HCT116 (cell line): ENCODE data around the gene NANOS1.

Experiments used
- POLR2A ChIP-seq: IDR thresholded peaks from 2 replicates; pipeline ENCODE4 v1.7.0; 2011; ENCODE audit warnings: borderline replicate concordance; ENCODE audit not compliant: insufficient read depth, insufficient read length; ENCODE audit errors: extremely low read depth
- TF ChIP-seq, protein P1 (sequence below): IDR thresholded peaks from 2 replicates; pipeline ENCODE4 v1.6.1; 2012; ENCODE audit warnings: low read depth

DNA sequence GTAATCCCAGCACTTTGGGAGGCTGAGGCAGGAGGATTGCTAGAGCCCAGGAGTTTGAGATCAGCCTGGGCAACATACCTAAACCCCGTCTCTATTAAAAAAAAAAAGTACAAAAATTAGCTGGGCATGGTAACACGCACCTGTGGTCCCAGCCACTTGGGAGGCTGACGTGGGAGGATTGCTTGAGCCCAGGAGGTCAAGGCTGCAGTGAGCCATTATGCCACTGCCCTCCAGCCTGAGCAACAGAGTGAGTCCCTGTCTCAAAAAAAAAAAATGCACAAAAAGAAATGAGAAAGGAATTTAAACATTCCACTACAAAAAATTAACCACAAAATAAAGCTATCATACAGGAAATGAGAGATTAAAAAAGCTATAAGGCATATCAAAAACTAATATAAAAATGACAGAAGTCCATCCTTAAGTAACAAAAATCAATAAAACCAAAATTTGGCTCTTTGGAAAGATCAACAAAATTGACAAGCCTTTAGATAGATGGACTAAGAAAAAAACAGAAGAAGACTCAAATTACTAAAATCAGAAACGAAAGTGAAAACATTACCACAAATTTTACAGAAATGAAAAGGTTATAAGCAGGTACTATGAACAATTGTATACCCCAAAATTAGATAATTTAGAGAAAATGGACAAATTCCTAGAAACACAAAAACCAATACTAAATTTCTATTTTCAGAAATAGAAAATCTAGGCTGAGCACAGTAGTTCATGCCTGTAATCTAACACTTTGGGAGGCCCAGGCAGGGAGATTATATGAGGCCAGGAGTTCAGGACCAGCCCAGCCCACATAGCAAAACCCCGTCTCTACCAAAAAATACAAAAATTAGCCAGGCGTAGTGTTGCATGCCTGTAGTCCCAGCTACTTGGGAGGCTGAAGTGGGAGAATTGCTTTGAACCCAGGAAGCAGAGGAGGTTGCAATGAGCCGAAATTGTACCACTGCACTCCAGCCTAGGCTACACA lies 42.4 kb upstream of the NANOS1 start:
- TF ChIP-seq, protein P1, sequence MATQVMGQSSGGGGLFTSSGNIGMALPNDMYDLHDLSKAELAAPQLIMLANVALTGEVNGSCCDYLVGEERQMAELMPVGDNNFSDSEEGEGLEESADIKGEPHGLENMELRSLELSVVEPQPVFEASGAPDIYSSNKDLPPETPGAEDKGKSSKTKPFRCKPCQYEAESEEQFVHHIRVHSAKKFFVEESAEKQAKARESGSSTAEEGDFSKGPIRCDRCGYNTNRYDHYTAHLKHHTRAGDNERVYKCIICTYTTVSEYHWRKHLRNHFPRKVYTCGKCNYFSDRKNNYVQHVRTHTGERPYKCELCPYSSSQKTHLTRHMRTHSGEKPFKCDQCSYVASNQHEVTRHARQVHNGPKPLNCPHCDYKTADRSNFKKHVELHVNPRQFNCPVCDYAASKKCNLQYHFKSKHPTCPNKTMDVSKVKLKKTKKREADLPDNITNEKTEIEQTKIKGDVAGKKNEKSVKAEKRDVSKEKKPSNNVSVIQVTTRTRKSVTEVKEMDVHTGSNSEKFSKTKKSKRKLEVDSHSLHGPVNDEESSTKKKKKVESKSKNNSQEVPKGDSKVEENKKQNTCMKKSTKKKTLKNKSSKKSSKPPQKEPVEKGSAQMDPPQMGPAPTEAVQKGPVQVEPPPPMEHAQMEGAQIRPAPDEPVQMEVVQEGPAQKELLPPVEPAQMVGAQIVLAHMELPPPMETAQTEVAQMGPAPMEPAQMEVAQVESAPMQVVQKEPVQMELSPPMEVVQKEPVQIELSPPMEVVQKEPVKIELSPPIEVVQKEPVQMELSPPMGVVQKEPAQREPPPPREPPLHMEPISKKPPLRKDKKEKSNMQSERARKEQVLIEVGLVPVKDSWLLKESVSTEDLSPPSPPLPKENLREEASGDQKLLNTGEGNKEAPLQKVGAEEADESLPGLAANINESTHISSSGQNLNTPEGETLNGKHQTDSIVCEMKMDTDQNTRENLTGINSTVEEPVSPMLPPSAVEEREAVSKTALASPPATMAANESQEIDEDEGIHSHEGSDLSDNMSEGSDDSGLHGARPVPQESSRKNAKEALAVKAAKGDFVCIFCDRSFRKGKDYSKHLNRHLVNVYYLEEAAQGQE: no peak
- TF ChIP-seq POLR2A: no peak
